GM12872 (cell line): ENCODE results near the gene RHOB.

Experiments
- CTCF ChIP-seq: IDR thresholded peaks from 3 replicates; pipeline ENCODE4 v1.5.1; 2011; ENCODE audit warnings: low read depth, mild to moderate bottlenecking, low read length, moderate library complexity; ENCODE audit not compliant: insufficient read depth

RHOB gene

GRCh38 chr2:20496076-20496872 lies 49.4 kb downstream of the RHOB start:
- TF ChIP-seq CTCF, result no peak

GRCh38 chr2:20496942-20497341 lies 50.1 kb downstream of the RHOB start:
- TF ChIP-seq CTCF, result no peak
